GOT3 (cell line): ENCODE measurements around the gene C9orf78.

Source experiments
- DNase-seq: peaks from one replicate; lab custom pipeline; 2025; ENCODE audit warnings: mixed read lengths; lab: John Stamatoyannopoulos, UW

Gene C9orf78

DNA sequence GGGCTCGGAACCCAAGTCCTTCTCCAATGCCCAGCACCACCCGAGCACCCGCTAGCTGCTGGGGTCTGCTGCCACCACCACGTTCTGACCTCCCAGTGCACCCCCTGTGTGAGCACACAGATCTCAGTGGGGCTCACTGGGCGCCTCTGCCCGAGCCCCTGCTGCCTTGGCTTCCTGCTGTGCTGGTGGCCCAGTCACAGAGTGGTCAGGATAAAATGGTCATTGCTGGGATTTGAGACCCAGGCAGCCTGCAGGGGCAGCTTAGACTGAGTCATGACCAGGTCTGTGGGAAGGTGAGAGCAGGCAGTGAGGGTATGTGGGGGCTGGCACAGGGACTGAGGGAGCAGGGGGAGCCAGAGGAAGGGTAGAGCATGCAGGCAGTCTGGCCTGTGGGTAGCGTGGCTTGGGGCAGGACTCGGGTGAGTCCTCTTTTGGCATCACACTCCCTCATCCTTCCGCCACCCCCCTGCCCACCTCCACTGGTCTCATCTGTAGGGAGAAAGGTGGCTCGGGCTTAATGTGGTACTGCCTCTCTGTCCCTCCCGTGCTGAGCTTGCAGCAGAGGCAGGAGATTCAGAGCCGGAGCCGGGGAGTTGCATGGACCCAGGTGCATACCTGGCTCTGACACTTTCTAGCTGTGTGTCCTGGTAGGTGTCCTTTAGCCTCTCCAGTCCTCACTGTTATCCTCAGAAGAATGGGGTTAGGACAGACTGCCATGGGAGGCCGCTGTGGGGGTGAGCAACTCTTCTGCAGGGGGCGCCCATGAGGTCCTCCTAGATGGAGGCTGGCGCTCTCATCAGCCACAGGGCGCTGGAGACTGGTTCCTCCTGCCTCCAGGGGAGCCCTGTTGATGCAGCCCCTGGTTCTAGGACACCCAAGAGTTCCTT lies 32.3 kb upstream of the C9orf78 start:
- no peak for DNase-seq

DNA sequence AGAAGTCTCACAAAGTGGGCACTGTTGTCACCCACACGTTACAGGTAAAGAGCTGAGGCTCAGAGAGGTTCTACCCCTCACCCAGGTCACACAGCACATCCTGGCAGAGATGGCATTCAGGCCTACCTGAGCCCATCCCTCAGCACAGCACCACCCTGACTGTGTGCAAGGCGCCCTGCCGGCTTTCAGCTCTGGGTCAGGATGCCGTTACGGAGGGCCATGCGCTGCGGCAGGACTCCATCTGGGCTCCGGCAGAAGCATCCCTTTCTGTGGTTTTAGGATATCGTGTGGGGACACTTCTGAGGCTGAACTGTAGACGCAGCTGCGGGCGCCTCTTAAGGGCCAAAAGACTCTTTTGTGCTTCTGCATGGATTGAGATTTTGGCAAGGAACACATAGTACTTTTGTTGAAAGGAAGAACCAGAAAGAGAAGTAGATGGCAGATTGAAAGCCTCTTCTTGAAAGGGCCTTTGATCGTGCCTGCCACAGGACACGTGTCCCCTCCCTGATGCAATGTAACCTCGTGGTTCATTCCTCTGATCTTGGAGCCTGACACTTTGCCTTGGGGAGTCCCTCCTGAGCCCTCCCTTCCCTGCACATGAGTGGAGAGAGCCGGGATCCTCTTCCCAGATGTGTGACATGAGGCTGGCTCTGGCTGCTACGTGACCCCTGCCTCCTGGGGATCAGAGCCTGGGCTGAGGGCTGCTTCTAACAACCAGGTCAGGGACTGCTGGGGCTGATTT lies 31.5 kb upstream of the C9orf78 start:
- DNase-seq: no peak

DNA sequence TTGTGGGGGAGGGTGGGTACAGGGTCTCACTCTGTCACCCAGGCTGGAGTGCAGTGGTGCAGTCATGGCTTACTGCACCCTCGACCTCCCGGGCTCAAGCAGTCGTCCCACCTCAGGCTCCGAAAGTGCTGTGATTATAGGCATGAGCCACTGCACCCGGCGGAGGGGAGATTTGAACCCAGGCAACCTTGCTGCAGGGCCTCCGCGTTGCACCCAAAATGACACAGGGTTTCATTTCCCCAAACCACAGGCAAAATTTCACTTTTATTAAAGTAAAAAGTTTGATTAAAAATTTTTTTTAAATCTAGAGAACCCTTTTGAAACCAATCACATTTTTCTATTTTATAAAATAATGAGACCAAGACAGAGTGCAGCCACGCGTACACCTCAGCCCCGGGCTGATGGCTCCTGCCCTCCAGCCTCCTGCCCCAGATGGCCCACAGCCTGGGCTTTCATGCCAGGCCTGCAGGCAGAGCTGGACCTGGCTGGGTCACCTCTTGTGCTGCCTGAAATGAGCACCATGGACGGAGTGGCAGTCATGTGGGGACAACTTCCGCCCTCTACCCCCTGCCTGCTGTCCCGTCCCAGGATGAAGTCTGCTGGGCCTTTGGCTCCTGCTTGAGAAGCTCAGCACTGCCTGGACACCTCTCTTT lies 30.7 kb upstream of the C9orf78 start:
- DNase-seq: no peak

DNA sequence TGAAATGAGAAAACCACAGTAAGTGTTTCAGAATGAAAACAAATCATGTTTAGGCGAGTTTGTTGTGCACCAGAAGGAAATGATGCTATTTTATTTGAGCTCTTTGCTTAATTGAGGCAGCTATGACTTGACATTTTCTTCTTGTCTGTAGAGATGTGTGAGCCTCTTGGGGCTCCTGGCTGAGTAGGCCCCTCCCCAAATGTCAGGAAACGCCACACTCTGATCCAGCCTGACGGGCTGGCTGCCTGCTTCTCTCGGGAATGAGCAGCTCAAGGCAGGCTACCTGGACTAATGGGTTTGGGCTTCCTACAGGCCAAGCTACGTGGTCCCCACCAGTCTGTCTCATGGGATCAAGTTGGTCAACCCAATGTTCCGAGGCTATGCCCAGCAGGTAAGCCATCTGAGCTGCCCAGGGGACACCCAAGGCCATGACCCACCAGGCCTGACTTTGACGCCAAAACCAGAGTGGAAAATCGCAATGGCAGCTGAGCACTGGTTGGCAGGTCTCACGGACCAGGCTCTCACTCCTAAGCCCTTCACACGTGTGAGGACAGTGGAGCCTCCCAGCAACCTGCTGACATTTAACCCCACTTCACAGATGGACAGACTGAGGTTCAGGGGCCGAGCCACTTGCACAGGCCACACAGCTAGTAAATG lies 30.0 kb upstream of the C9orf78 start:
- no peak for DNase-seq

- no peak for DNase-seq
These were observed 28.1 kb upstream of the C9orf78 start for GRCh38 chr9:129863059-129863690.

GRCh38 chr9:129861447-129861827 lies 26.4 kb upstream of the C9orf78 start:
- DNase-seq: no peak

DNA sequence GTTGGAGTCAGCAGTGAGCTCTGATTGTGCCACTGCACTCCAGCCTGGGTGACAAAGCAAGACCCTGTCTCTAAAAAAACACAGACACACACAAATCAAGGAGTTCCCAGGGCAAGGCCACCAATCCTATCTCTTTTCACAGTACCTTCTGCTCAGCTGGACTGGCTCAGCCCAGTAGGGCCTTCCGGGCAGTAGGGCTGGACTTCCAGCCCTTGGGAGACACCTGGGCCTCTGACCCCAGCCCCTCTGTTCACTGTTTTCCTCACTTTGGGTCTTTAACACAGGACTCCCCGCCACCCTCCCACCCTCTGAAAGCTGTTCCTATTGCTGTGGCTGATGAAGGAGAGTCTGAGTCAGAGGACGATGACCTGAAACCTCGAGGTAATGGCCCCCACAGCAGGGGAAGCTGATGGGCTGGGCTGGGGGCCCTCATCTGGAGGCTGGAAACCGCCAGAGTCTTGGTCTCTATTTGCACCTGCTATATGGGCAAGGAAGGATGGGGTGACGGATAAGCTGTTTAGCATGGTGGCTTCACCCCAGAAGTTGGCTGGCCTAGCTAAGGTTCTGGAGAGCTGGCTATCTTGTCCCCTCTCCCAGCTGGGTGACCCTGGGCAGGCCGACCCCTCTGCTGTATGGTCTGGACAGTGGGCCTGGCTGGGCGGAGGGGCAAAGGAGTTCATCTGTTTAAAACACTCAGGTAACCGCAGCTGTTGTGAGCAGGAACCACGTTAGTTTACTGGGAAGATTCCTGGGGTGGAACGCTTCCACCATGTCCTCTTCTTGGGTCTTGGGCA lies 25.8 kb upstream of the C9orf78 start:
- no peak for DNase-seq

DNA sequence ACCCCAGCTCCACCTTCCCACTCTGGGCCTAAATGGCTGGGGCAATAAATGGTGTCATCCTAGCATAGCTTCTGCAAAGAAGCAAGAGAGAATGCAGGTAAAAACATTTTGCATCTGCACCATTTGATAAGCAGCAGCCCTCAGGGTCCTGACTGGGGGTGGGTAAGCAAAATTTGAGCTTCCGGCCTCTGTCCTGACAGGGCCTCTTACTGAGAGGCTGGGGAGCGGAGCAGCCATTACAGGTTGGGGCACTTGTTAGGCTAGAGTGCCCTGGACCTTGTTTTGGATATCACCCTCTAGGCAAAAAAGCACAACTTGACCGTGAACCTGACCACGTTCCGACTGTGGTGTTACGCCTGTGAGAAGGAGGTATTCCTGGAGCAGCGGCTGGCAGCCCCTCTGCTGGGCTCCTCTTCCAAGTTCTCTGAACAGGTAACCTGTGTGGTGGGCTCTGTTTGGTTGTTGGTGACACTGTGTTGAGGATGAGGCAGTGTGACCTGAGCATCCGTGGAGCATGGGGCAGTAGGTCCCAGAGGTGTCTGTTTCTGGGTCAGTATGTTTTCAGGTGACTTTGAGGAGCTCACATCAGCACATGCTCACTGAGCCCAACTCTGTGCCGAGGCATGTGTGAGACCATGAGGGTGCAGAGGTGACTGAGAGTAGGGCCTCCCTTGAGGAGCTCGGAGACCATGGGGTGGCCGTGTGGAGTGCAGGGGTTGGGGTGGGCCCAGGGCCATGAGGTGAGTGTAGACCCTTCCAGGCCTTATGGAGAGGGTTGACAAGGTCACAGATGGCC lies 23.3 kb upstream of the C9orf78 start:
- no peak for DNase-seq

GRCh38 chr9:129857207-129857606 lies 22.1 kb upstream of the C9orf78 start:
- DNase-seq: no peak

- DNase-seq: no peak
These were observed 19.6 kb upstream of the C9orf78 start for GRCh38 chr9:129854588-129855110.

GRCh38 chr9:129853614-129854013 lies 18.5 kb upstream of the C9orf78 start:
- DNase-seq: no peak

DNA sequence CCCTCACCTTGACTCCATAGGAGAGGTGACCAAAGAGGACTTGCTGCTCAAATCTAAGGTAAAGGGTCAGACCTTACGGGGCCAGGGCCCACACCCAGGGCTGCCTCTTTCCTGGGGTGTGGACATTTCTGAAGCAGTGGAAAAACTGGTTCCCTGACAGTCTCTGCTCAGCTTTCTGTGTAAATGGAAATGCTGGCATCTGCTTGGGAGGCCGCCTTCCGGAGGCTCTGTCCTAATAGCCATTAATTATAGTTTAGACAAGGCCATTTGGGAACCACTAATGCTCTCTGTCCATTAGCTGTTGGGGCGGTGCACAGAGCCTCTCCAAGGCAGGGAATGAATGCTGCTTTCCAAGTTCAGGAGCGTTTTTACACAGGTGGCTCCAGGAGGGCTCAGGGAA lies 17.5 kb upstream of the C9orf78 start:
- no peak for DNase-seq

- no peak for DNase-seq
These were observed 16.7 kb upstream of the C9orf78 start for GRCh38 chr9:129851821-129852220.

DNA sequence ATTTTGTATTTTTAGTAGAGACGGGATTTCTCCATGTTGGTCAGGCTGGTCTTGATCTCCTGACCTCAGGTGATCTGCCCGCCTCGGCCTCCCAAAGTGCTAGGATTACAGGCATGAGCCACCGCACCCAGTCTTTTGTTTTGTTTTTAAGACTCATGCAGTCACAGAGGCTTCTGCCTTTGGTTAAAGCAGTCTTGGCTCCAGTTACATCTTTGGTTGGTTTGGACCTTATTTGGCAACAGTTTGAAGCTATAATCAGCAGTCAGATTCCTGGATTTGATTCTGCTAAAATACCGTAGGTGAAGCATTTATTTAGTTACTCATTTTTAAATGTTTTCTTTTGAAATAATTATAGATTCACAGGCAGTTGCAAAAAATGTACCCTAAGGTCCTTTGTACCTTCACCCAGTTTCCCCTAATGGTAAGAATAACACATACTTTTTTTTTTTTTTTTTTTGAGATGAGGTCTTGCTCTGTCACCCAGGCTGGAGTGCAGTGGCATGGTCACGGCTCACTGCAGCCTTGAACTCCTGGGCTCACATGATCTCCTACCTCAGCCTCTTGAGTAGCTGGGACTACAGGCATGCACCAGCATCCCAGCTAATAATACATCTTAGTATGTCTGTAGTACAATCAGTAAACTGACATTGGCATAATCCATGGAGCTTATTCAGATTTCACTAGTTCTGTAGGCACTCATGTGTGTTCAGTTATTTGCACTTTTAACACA lies 15.9 kb upstream of the C9orf78 start:
- no peak for DNase-seq

DNA sequence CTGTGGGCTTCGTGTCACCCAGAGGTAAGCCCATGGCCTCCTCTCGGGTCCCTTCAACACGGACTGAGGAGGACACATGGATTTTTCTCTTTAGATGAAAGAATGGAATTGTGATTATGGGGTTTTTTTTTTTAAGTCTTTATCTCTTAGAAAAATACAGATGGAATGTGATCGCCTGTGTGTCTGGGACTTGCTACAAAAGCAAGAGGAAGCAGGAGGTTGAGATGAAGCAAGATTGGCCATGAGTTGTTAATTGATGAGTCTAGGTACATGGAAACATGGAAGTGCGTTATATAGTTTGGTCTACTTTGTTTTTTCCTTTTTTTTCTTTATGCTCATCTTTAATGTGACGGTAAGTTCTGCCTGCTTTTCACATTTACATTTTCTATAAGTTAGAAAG lies 14.8 kb upstream of the C9orf78 start:
- DNase-seq: no peak

DNA sequence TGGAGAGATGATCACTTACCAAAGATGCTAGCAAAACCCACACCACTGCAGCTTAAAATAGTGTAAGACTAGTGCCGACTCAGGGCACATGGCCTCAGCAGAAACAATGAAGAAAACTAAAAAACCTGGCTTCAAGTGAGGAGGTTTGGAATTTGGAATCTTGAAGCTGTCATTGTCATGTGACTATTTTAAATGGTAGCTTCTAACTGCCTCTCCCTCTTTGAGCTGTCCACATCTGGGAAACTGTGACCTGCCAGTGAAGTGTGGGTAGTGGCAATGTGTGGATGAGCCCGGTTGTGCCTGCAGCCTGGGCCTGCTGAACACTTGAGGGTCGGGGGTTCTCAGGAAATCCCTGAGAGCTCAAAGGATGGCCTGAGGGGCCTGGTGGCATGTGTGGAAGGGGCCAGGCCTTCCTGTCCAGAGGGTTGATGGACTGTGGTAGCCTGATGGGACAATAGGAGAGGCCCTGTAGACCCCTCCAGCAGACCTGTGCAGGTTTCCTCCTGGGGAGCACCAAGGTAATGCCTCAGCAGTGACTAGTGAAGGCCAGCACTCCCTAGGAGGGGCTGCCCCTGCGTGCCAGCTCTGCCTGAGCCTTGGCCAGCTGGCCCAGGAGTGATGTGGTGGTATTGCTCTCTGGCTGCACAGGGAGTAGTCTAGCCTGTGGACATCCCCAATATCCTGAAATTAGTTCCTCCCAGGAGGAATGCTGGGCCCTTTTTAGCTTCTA lies 13.8 kb upstream of the C9orf78 start:
- DNase-seq: no peak

DNA sequence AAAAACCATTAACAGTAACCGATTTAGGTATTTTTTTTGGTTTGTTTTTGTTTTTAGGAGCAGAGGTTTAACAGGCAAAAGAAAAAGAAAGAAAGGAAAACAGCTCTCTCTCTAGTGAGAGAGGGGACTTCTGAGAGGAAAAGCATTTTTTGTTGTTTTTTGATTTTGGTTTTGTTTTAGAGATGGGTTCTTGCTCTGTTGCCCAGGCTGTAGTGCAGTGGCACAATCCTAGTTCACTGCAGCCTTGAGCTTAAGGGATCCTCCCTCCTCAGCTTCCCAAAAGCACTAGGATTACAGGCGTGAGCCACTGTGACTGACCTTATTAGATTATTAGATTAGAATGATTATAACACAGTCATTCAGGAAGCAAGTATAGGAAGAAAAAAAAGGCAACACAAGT lies 10.3 kb upstream of the C9orf78 start:
- DNase-seq: no peak

- no peak for DNase-seq
These were observed 6.0 kb upstream of the C9orf78 start for GRCh38 chr9:129841071-129841470.

GRCh38 chr9:129840034-129840433 lies 5.0 kb upstream of the C9orf78 start:
- no peak for DNase-seq
